ENCODE data around the gene KLF16. TPM values are rescaled to one million over a fixed set of nuclear protein-coding genes. Genes with fewer than 3 reads are reported as not detected.

Gene KLF16
- total RNA-seq, 1 donor from 2014 or later, result 7.6 TPM

- Histone ChIP-seq H3K9me3 (no peaks in the 10 kb centered on the region), H3K36me3 (peaks cover 0 to 27% of the 10 kb centered on the region in 2 donors), H3K4me3 (no peak overlapping the region), H3K4me1 (peaks cover 16% of the 10 kb centered on the region), H3K27ac (no peak overlapping the region), H3K27me3 (no peaks in the 10 kb centered on the region)
- DNase-seq (ENCODE audit: extremely low spot score in 2 of 2), result no peak
- intact Hi-C loops (cut with DNase I), result no loop called here
- TF ChIP-seq, protein P1, sequence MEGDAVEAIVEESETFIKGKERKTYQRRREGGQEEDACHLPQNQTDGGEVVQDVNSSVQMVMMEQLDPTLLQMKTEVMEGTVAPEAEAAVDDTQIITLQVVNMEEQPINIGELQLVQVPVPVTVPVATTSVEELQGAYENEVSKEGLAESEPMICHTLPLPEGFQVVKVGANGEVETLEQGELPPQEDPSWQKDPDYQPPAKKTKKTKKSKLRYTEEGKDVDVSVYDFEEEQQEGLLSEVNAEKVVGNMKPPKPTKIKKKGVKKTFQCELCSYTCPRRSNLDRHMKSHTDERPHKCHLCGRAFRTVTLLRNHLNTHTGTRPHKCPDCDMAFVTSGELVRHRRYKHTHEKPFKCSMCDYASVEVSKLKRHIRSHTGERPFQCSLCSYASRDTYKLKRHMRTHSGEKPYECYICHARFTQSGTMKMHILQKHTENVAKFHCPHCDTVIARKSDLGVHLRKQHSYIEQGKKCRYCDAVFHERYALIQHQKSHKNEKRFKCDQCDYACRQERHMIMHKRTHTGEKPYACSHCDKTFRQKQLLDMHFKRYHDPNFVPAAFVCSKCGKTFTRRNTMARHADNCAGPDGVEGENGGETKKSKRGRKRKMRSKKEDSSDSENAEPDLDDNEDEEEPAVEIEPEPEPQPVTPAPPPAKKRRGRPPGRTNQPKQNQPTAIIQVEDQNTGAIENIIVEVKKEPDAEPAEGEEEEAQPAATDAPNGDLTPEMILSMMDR (IDR thresholded peaks at IDR 0.05), result no peak
- TF ChIP-seq POLR2AphosphoS5 (IDR thresholded peaks at IDR 0.05; ENCODE audit: insufficient read depth in 1 of 2, low read depth in 1 of 2), result no peak
- TF ChIP-seq POLR2A (IDR thresholded peaks at IDR 0.05), result no peak
Measured at GRCh38 chr19:1828279-1829238, 34.8 kb downstream of the KLF16 start.

GRCh38 chr19:1827566-1828278 is 35.7 kb downstream of the KLF16 start:
- Histone ChIP-seq H3K4me3 (no peak overlapping the region), H3K27ac (no peak overlapping the region), H3K4me1 (peaks cover 9% of the 10 kb centered on the region), H3K9me3 (no peaks in the 10 kb centered on the region), H3K36me3 (peaks cover 0 to 34% of the 10 kb centered on the region in 2 donors), H3K27me3 (no peaks in the 10 kb centered on the region)
- intact Hi-C loops (cut with DNase I), result no loop called here
- no peak for DNase-seq (ENCODE audit: extremely low spot score in 2 of 2)
- TF ChIP-seq POLR2A (IDR thresholded peaks at IDR 0.05) (no peak), POLR2AphosphoS5 (IDR thresholded peaks at IDR 0.05; ENCODE audit: insufficient read depth in 1 of 2, low read depth in 1 of 2) (no peak)
- TF ChIP-seq, protein P1 (IDR thresholded peaks at IDR 0.05), result no peak

GRCh38 chr19:1826557-1827521 is 36.5 kb downstream of the KLF16 start:
- no peak overlapping the region for H3K27ac ChIP-seq
- no peak for DNase-seq (ENCODE audit: extremely low spot score in 2 of 2)
- TF ChIP-seq, protein P1 (IDR thresholded peaks at IDR 0.05), result no peak
- TF ChIP-seq POLR2A (IDR thresholded peaks at IDR 0.05), result no peak
- peak in 1 of 2 donors; percentile 2 for TF ChIP-seq POLR2AphosphoS5 (IDR thresholded peaks at IDR 0.05; ENCODE audit: insufficient read depth in 1 of 2, low read depth in 1 of 2)
- intact Hi-C loops (cut with DNase I), result no loop called here
- no peaks in the 10 kb centered on the region for H3K9me3 ChIP-seq
- peaks cover 0 to 41% of the 10 kb centered on the region in 2 donors for H3K36me3 ChIP-seq
- peak overlapping the region in 1 of 2 donors; percentile 3 for H3K4me3 ChIP-seq
- no peaks in the 10 kb centered on the region for H3K27me3 ChIP-seq
- peaks cover 9% of the 10 kb centered on the region for H3K4me1 ChIP-seq

DNA sequence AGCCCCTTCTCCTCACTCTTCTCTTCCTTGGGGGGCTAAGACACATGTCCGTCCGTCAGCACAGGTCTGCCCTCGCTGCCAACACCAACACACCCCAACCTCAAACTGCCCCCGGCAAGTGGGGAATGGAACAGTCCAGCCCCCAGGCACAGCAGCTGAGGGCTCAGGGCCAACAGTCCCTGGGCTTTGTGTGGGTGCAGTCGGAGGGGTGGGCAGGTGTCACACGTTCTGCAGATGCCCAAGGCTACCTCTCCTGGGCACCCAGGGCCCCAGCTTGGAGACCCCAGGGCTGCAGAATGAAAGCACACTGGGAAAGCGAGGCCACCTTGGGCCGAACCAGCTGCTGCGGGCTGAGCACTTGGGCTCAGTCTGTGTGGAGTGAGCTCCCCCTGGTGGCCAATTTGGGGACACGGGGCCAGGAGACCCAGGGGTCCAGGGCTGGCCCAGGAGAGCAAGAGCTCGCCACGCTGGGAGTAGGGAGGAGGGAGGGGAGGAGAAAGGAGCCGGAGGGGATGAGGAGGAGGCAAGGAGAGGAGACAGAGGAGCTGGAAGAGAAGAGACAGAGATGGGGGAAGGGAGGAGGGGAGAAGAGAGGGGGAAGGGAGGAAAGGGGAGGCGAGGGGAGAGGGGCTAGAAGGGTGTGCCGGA is 37.3 kb downstream of the KLF16 start:
- no peak for DNase-seq (ENCODE audit: extremely low spot score in 2 of 2)
- Histone ChIP-seq H3K4me3 (peak overlapping the region in 1 of 2 donors; percentile 3), H3K4me1 (peaks cover 9% of the 10 kb centered on the region), H3K27me3 (no peaks in the 10 kb centered on the region), H3K27ac (no peak overlapping the region), H3K9me3 (no peaks in the 10 kb centered on the region), H3K36me3 (peaks cover 0 to 46% of the 10 kb centered on the region in 2 donors)
- intact Hi-C loops (cut with DNase I), result no loop called here
- TF ChIP-seq POLR2A (IDR thresholded peaks at IDR 0.05) (no peak), POLR2AphosphoS5 (IDR thresholded peaks at IDR 0.05; ENCODE audit: insufficient read depth in 1 of 2, low read depth in 1 of 2) (no peak)
- TF ChIP-seq, protein P1 (IDR thresholded peaks at IDR 0.05), result peak; percentile 77 to 93 (median 86)
